CD4-positive, alpha-beta T cell treated with Interleukin-2 at 100 ng/mL for 4 hours (primary cell): ENCODE results near the gene TRIM8.

ENCODE experiments used
- DNase-seq: peaks from one replicate; pipeline ENCODE4 v3.0.0-alpha.2; 2020; ENCODE audit warnings: low spot score

TRIM8 gene

DNA sequence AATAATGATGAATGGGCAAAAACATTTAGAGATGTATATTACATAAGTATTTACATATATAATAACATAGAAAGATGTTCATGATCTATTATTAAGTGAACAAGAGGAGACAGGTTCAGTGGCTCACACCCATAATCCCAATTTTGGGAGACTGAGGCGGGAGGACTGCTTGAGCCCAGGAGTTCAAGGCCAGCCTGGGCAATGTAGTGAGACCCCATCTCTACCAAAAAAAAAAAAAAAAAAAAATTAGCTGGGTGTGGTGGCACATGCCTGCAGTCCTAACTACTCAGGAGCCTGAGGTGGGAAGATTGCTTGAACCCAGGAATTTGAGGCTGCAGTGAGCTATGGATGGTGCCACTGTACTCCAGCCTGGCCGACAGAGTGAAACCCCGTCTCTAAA lies 57.5 kb downstream of the TRIM8 start:
- no peak for DNase-seq

- DNase-seq, result no peak
These were observed 58.5 kb downstream of the TRIM8 start for GRCh38 chr10:102702742-102703141.

DNA sequence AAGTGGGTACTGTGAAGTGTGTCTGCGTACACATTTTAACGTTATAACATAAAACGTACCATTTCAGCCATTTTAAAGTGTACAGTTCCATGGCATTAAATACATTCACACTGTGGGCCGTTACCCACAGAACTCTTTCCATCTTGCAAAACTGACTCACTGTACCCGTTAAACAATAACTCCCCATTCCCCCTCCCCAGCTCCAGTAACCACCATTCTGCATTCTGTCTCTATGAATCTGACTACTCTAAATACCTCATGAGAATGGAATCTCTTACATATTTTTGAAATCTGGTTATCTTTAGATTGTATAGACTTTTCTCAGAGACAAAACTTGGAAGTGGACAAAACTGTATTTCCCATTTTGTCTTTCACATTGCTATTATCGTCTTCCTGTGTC lies 60.6 kb downstream of the TRIM8 start:
- DNase-seq, result no peak

GRCh38 chr10:102705531-102705930 lies 61.3 kb downstream of the TRIM8 start:
- no peak for DNase-seq
